Tibial nerve (tissue), 3 donors: ENCODE data around the gene TRMT2A.

ENCODE experiments used
- CTCF ChIP-seq, 5 experiments: fragments of 200-600 bp in 3 of 5; fragments of 450-650 bp in 2 of 5; sonication (generic) in 3 of 5; IDR thresholded peaks; one replicate each; pipeline ENCODE4 v1.5.1; 2016 to 2019; ENCODE audit warnings: antibody characterized with exemption in 5 of 5, mild to moderate bottlenecking in 3 of 5, moderate library complexity in 2 of 5
- POLR2A ChIP-seq, 2 donors: fragments of 450-650 bp; IDR thresholded peaks; one replicate each; pipeline ENCODE4 v1.6.1; 2017; ENCODE audit warnings: antibody characterized with exemption in 2 of 2, mild to moderate bottlenecking in 2 of 2, moderate library complexity in 2 of 2

- TF ChIP-seq CTCF (IDR thresholded peaks at IDR 0.05): peak; percentile 98 to 100 (median 99)
- TF ChIP-seq POLR2A (IDR thresholded peaks at IDR 0.05): no peak
Measured at GRCh38 chr22:20156611-20157429, 39.8 kb upstream of the TRMT2A start.
